Measurements from ENCODE around the gene RAB35. TPM values are rescaled to one million over a fixed set of nuclear protein-coding genes. Genes with fewer than 3 reads are reported as not detected.

The RAB35 gene
- total RNA-seq, 4 donors from 2014 or later: 12.3 to 30.7 (median 16.9) TPM

DNA sequence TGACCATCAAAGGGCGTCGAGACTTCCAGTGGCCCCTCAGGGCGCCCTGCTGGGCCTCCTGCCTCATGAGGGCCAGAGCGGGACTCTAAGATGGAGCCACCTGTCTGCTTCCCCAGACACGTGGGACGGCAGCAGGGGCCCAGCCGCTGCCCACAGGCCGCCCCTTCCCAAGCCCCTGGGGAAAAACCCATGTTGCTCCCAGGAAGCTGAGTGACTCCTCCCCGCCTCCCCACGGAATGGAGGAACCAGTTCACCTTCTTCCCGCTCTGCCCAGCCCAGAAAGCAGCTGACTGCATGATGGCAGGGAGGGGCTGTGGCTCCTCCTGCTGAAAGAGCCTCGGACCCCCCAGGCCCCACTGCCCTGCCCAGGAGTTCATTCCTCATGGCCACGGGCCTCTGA, 14.9 kb downstream of the RAB35 start:
- DNase-seq: no peak
- intact Hi-C loops (cut with DNase I; ENCODE audit: low total_unique reads): no loop called here
- Histone ChIP-seq H3K27me3 (no peaks in the 10 kb centered on the region), H3K9me3 (no peaks in the 10 kb centered on the region), H3K27ac (peak overlapping the region; percentile 83 to 89 (median 88)), H3K4me3 (peak overlapping the region in 1 of 4 donors; percentile 17), H3K36me3 (peaks cover 0 to 50% of the 10 kb centered on the region in 2 donors), H3K4me1 (peaks cover 22 to 28% of the 10 kb centered on the region in 2 donors)
- TF ChIP-seq POLR2A (IDR thresholded peaks at IDR 0.05): no peak
- no peak for TF ChIP-seq CTCF (IDR thresholded peaks at IDR 0.05 in 4 of 5, conservative IDR thresholded peaks at IDR 0.05 in 1 of 5)
- no peak for ATAC-seq
- in situ Hi-C loops (cut with MboI; ENCODE audit: low sequenced_read_pairs in 4 of 4): no loop called here

DNA sequence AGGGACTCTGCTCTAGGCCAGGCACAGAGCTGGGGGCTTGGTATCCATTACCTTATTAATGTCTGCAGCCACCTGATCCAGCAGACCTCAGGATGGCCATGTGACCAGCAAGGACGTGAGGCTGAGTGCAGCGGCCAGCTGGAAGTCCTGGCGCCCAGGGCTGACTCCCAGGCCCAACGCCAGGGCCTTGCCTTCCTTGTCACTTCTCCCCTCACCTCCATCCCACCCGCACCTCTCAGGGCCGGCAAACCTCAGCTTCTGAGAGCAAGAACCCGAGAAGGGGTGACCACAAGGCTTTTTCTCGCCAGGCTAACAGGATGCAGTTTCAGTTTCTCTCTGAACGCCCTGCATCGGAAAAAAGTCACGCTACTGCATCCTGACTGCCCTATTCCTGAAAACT, 15.4 kb downstream of the RAB35 start:
- peak; percentile 80 to 86 for ATAC-seq
- H3K4me1 ChIP-seq: peaks cover 22 to 28% of the 10 kb centered on the region in 2 donors
- peaks cover 0 to 54% of the 10 kb centered on the region in 2 donors for H3K36me3 ChIP-seq
- peak; percentile 40 to 78 for DNase-seq
- no peaks in the 10 kb centered on the region for H3K9me3 ChIP-seq
- H3K4me3 ChIP-seq: peak overlapping the region in 2 of 4 donors; percentile 17 to 19
- peak overlapping the region; percentile 83 to 89 (median 88) for H3K27ac ChIP-seq
- intact Hi-C loops (cut with DNase I; ENCODE audit: low total_unique reads) (no loop called here), in situ Hi-C loops (cut with MboI; ENCODE audit: low sequenced_read_pairs in 4 of 4) (no loop called here)
- H3K27me3 ChIP-seq: no peaks in the 10 kb centered on the region
- no peak for TF ChIP-seq CTCF (IDR thresholded peaks at IDR 0.05 in 4 of 5, conservative IDR thresholded peaks at IDR 0.05 in 1 of 5)
- no peak for TF ChIP-seq POLR2A (IDR thresholded peaks at IDR 0.05)

GRCh38 chr12:120100630-120101029, 15.9 kb downstream of the RAB35 start:
- intact Hi-C loops (cut with DNase I; ENCODE audit: low total_unique reads): no loop called here

DNA sequence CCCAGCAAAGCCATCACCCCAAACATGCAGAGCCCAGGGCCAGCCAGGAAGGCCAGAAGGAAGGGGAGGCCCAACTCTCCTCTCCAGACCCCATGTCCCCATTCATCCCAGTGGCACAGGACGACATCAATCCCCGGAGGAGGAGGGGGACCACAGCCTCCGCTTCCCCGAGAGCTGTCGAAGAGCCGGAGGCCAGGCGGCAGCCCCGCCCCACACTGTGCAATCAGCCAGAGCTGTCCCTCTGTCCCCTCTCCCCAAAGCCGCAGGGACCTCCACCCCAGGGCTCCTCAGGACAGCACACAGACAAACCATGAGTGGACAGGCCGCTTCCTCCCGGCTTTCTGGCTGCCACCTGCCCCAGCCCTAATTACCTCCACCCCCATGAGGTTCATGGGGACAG, 16.8 kb downstream of the RAB35 start:
- ATAC-seq (no peak), DNase-seq (no peak)
- intact Hi-C loops (cut with DNase I; ENCODE audit: low total_unique reads) (no loop called here), in situ Hi-C loops (cut with MboI; ENCODE audit: low sequenced_read_pairs in 4 of 4) (no loop called here)
- Histone ChIP-seq H3K36me3 (peaks cover 0 to 49% of the 10 kb centered on the region in 2 donors), H3K27me3 (no peaks in the 10 kb centered on the region), H3K27ac (peak overlapping the region in 2 of 4 donors; percentile 83 to 89), H3K9me3 (no peaks in the 10 kb centered on the region), H3K4me3 (no peak overlapping the region), H3K4me1 (peaks cover 22 to 29% of the 10 kb centered on the region in 2 donors)
- TF ChIP-seq POLR2A (IDR thresholded peaks at IDR 0.05) (no peak), CTCF (IDR thresholded peaks at IDR 0.05 in 4 of 5, conservative IDR thresholded peaks at IDR 0.05 in 1 of 5) (no peak)

More at GRCh38 chr12:120100630-120101029, 15.9 kb downstream of the RAB35 start:
- no peaks in the 10 kb centered on the region for H3K9me3 ChIP-seq
- peak overlapping the region; percentile 83 to 89 (median 88) for H3K27ac ChIP-seq
- no peaks in the 10 kb centered on the region for H3K27me3 ChIP-seq
- TF ChIP-seq POLR2A (IDR thresholded peaks at IDR 0.05): no peak
- no peak for TF ChIP-seq CTCF (IDR thresholded peaks at IDR 0.05 in 4 of 5, conservative IDR thresholded peaks at IDR 0.05 in 1 of 5)
- H3K4me1 ChIP-seq: peaks cover 22 to 28% of the 10 kb centered on the region in 2 donors
- H3K36me3 ChIP-seq: peaks cover 0 to 54% of the 10 kb centered on the region in 2 donors
- H3K4me3 ChIP-seq: peak overlapping the region in 2 of 4 donors; percentile 17 to 19
- peak; percentile 81 to 92 for DNase-seq
- in situ Hi-C loops (cut with MboI; ENCODE audit: low sequenced_read_pairs in 4 of 4): no loop called here
- ATAC-seq: peak; percentile 87 to 89

Measured in gastrocnemius medialis (tissue), 4 donors.